ENCODE measurements around the gene WNT7A.

- TF ChIP-seq EZH2 (IDR thresholded peaks at IDR 0.05; ENCODE audit: insufficient read depth, poor library complexity, severe bottlenecking) (no peak), EZH2phosphoT487 (IDR thresholded peaks at IDR 0.05; ENCODE audit: insufficient read depth, low read depth) (no peak)
These were observed 109.4 kb downstream of the WNT7A start for GRCh38 chr3:13770170-13771169.
